ENCODE results near the gene PSMD10. TPM values are rescaled to one million over a fixed set of nuclear protein-coding genes. Genes with fewer than 3 reads are reported as not detected.

The PSMD10 gene
- polyA plus RNA-seq, 1 donor from 2014 or later: 209 TPM

DNA sequence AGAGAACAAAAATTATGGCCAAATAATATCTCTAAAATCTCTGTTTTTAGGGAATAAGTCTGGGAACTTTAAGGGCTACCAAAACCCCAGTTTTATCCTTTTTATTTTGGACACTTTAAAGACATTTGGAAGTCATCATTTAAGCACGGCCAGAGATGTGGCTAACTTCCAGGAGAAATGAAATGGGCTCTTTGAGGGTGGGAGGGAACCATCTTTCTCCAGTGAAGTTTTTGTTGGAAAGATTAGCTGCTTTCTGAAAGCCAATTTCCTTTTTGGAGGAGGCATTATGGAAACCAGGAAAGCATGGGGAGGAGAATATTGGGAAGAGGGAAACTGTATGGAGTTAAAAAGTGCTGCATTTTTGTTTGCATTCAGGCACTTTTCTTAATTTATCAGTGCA is 41.7 kb downstream of the PSMD10 start (continued):
- TF ChIP-seq, protein P1, sequence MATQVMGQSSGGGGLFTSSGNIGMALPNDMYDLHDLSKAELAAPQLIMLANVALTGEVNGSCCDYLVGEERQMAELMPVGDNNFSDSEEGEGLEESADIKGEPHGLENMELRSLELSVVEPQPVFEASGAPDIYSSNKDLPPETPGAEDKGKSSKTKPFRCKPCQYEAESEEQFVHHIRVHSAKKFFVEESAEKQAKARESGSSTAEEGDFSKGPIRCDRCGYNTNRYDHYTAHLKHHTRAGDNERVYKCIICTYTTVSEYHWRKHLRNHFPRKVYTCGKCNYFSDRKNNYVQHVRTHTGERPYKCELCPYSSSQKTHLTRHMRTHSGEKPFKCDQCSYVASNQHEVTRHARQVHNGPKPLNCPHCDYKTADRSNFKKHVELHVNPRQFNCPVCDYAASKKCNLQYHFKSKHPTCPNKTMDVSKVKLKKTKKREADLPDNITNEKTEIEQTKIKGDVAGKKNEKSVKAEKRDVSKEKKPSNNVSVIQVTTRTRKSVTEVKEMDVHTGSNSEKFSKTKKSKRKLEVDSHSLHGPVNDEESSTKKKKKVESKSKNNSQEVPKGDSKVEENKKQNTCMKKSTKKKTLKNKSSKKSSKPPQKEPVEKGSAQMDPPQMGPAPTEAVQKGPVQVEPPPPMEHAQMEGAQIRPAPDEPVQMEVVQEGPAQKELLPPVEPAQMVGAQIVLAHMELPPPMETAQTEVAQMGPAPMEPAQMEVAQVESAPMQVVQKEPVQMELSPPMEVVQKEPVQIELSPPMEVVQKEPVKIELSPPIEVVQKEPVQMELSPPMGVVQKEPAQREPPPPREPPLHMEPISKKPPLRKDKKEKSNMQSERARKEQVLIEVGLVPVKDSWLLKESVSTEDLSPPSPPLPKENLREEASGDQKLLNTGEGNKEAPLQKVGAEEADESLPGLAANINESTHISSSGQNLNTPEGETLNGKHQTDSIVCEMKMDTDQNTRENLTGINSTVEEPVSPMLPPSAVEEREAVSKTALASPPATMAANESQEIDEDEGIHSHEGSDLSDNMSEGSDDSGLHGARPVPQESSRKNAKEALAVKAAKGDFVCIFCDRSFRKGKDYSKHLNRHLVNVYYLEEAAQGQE (IDR thresholded peaks at IDR 0.05; ENCODE audit: borderline replicate concordance): no peak

DNA sequence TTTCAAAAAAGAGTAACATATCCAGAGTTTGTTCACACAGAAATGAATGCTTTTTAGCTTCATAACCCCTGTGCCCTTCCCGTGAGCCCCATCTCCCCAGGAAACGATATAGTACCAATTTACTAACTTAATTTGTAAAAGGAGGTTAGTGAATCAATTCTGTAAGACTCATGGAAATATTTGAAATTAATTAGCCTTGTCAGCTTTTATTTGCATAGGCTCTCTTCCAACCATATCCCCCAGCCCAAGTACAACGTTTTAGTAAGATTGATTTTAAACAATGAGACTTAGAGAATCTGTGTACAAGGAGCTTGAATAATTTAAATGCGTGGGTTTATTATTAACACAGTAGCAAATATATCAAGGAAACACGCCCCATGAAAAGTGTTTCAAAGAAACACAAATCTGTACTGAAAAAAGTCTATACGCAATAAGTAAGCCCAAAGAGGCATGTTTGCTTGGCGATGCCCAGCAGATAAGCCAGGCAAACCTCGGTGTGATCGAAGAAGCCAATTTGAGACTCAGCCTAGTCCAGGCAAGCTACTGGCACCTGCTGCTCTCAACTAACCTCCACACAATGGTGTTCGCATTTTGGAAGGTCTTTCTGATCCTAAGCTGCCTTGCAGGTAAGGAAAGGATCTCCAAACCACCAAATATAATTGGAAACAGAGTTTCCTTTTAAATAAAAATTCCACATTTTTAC is 46.6 kb downstream of the PSMD10 start, which contains the start of gene VSIG1:
VSIG1 (plus strand) TSS at position 512 of the 703 bp plus-strand sequence; CDS start at position 578, 66 bp downstream.
- H3K4me3 ChIP-seq (ENCODE audit: low read length): no peak within 1 kb of the TSS
- H3K9me3 ChIP-seq (ENCODE audit: low read length): no peaks in the 10 kb centered on the region
- H3K9ac ChIP-seq (ENCODE audit: low read length): no peak within 1 kb of the TSS
- TF ChIP-seq RAD21 (conservative IDR thresholded peaks at IDR 0.05) (no peak), MXI1 (conservative IDR thresholded peaks at IDR 0.05; ENCODE audit: poor library complexity, severe bottlenecking) (no peak)
- H3K9me2 ChIP-seq (ENCODE audit: insufficient read depth, low read length): no peaks in the 10 kb centered on the region
- H3K36me3 ChIP-seq (ENCODE audit: insufficient read depth, low read length): no peaks in the 10 kb centered on the region
- no peak within 1 kb of the TSS for H3K27ac ChIP-seq (ENCODE audit: low read length)
- no peaks in the 10 kb centered on the region for H3K79me2 ChIP-seq (replicated peaks; ENCODE audit: insufficient read depth, low read length)
- no peak within 1 kb of the TSS for H3K4me2 ChIP-seq (ENCODE audit: low read length)
- H3F3A ChIP-seq (ENCODE audit: insufficient read depth, low read length, poor library complexity, severe bottlenecking): no peaks in the 10 kb centered on the region
- H3K27me3 ChIP-seq (ENCODE audit: insufficient read depth, low read depth, low read length): no peaks in the 10 kb centered on the region
- H2AFZ ChIP-seq (ENCODE audit: low read depth, low read length): no peak within 1 kb of the TSS
- H4K20me1 ChIP-seq (ENCODE audit: insufficient read depth): no peaks in the 10 kb centered on the region

DNA sequence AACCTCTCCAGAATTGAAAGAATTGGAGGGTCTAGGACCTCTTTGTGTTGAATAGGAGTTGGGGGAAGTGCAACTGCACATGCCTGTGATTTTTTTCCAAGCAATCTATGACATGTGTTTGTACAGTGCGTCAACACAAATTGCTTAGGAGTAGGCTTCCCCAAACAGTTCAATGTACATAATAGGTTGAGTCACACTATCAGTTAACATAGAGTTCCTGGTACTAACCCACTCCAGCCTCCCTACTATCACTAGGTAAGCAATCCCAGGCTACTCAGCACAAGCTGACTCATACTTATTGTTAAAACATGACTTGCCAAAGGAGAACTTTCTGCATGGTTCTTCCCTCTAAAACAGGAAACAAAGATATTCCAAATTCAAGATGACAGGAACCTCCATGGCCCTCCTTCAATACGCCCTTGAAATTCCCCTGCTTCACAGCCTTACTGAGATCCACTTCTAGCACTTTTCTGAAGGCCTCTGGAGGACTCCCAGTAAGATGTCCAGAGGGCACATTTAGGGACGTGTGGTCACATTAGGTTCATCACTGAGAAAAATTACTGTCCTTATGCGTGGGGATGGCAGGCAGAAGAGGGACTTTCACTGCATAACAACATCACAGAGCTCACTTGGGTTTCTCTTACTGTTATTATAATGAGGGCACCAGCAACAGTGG is 54.9 kb downstream of the PSMD10 start:
- no peaks in the 10 kb centered on the region for H4K20me1 ChIP-seq (ENCODE audit: insufficient read depth)
- H3K4me3 ChIP-seq (ENCODE audit: low read length): no peak overlapping the region
- no peaks in the 10 kb centered on the region for H3K79me2 ChIP-seq (replicated peaks; ENCODE audit: insufficient read depth, low read length)
- no peak overlapping the region for H3K27ac ChIP-seq (ENCODE audit: low read length)
- H3F3A ChIP-seq (ENCODE audit: insufficient read depth, low read length, poor library complexity, severe bottlenecking): no peaks in the 10 kb centered on the region
- no peaks in the 10 kb centered on the region for H3K27me3 ChIP-seq (ENCODE audit: insufficient read depth, low read depth, low read length)
- H2AFZ ChIP-seq (ENCODE audit: low read depth, low read length): no peak overlapping the region
- H3K4me2 ChIP-seq (ENCODE audit: low read length): no peak overlapping the region
- no peaks in the 10 kb centered on the region for H3K9me3 ChIP-seq (ENCODE audit: low read length)
- H3K36me3 ChIP-seq (ENCODE audit: insufficient read depth, low read length): no peaks in the 10 kb centered on the region
- TF ChIP-seq SMC3 (conservative IDR thresholded peaks at IDR 0.05; ENCODE audit: poor library complexity) (no peak), TAF1 (IDR thresholded peaks at IDR 0.05; ENCODE audit: low read depth) (no peak), POLR2AphosphoS5 (IDR thresholded peaks at IDR 0.05) (no peak), MXI1 (conservative IDR thresholded peaks at IDR 0.05; ENCODE audit: poor library complexity, severe bottlenecking) (no peak), EZH2 (IDR thresholded peaks at IDR 0.05; ENCODE audit: borderline replicate concordance, insufficient read depth, low read length, poor library complexity, severe bottlenecking) (no peak), RAD21 (conservative IDR thresholded peaks at IDR 0.05) (no peak), EP300 (conservative IDR thresholded peaks at IDR 0.05; ENCODE audit: poor library complexity, severe bottlenecking) (no peak)
- TF ChIP-seq, protein P1 (IDR thresholded peaks at IDR 0.05; ENCODE audit: borderline replicate concordance): no peak
- TF ChIP-seq, protein P2, sequence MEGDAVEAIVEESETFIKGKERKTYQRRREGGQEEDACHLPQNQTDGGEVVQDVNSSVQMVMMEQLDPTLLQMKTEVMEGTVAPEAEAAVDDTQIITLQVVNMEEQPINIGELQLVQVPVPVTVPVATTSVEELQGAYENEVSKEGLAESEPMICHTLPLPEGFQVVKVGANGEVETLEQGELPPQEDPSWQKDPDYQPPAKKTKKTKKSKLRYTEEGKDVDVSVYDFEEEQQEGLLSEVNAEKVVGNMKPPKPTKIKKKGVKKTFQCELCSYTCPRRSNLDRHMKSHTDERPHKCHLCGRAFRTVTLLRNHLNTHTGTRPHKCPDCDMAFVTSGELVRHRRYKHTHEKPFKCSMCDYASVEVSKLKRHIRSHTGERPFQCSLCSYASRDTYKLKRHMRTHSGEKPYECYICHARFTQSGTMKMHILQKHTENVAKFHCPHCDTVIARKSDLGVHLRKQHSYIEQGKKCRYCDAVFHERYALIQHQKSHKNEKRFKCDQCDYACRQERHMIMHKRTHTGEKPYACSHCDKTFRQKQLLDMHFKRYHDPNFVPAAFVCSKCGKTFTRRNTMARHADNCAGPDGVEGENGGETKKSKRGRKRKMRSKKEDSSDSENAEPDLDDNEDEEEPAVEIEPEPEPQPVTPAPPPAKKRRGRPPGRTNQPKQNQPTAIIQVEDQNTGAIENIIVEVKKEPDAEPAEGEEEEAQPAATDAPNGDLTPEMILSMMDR (IDR thresholded peaks at IDR 0.05; ENCODE audit: poor library complexity, severe bottlenecking): no peak
- no peaks in the 10 kb centered on the region for H3K9me2 ChIP-seq (ENCODE audit: insufficient read depth, low read length)
- no peak overlapping the region for H3K9ac ChIP-seq (ENCODE audit: low read length)
